ENCODE results near the gene NUTM2G.
"Not testable (repeated sequence)": the region's sequence is repeated elsewhere in the genome, so short reads cannot be mapped to it uniquely, and the experiment has no call there.

DNA sequence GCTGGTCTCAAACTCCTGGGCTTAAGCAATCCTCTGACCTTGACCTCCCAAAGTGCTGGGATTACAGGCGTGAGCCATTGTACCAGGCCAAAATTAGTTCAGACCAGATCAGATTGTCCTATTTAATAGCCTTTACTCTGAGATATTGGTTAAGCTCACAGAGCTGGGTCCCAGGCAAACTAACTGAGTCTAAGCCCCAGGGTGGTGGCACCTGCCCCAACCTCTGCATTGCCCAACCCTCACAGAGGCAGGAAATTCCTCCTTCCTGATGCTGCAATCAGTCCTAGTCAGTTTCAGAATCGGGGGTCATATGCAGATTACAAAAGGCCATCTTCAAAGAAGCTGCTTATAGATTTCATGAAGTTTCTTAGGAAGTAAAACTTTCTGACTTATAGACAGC lies 28.6 kb upstream of the NUTM2G start:
- not testable (repeated sequence) for TF ChIP-seq FOSL2 (IDR thresholded peaks at IDR 0.05); FOSL2 (CRISPR knock-in tag; IDR thresholded peaks at IDR 0.05); EHMT2 (IDR thresholded peaks at IDR 0.05; ENCODE audit: low read depth); CHD4 (IDR thresholded peaks at IDR 0.05; ENCODE audit: borderline replicate concordance); ESRRA (IDR thresholded peaks at IDR 0.05; ENCODE audit: borderline replicate concordance, low read length); EP300 (IDR thresholded peaks at IDR 0.05); RCOR1 (IDR thresholded peaks at IDR 0.05; ENCODE audit: low read depth, low read length); RAD21 (conservative IDR thresholded peaks at IDR 0.05 in 1 of 2, IDR thresholded peaks at IDR 0.05 in 1 of 2)
- TF ChIP-seq, protein P1, sequence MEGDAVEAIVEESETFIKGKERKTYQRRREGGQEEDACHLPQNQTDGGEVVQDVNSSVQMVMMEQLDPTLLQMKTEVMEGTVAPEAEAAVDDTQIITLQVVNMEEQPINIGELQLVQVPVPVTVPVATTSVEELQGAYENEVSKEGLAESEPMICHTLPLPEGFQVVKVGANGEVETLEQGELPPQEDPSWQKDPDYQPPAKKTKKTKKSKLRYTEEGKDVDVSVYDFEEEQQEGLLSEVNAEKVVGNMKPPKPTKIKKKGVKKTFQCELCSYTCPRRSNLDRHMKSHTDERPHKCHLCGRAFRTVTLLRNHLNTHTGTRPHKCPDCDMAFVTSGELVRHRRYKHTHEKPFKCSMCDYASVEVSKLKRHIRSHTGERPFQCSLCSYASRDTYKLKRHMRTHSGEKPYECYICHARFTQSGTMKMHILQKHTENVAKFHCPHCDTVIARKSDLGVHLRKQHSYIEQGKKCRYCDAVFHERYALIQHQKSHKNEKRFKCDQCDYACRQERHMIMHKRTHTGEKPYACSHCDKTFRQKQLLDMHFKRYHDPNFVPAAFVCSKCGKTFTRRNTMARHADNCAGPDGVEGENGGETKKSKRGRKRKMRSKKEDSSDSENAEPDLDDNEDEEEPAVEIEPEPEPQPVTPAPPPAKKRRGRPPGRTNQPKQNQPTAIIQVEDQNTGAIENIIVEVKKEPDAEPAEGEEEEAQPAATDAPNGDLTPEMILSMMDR (IDR thresholded peaks at IDR 0.05) = not testable (repeated sequence)

Measured in A549 (cell line).